GM12873 (cell line): ENCODE measurements around the gene MED9.

Source experiments
- TF ChIP-seq, protein P1 (sequence below): IDR thresholded peaks from 2 replicates; pipeline ENCODE4 v1.5.1; 2012; ENCODE audit warnings: low read depth, mild to moderate bottlenecking, moderate library complexity, low read length, control low read depth; ENCODE audit not compliant: insufficient read depth; ENCODE audit errors: missing control alignments

MED9 gene

GRCh38 chr17:17515934-17516930 lies 39.4 kb downstream of the MED9 start:
- TF ChIP-seq, protein P1, sequence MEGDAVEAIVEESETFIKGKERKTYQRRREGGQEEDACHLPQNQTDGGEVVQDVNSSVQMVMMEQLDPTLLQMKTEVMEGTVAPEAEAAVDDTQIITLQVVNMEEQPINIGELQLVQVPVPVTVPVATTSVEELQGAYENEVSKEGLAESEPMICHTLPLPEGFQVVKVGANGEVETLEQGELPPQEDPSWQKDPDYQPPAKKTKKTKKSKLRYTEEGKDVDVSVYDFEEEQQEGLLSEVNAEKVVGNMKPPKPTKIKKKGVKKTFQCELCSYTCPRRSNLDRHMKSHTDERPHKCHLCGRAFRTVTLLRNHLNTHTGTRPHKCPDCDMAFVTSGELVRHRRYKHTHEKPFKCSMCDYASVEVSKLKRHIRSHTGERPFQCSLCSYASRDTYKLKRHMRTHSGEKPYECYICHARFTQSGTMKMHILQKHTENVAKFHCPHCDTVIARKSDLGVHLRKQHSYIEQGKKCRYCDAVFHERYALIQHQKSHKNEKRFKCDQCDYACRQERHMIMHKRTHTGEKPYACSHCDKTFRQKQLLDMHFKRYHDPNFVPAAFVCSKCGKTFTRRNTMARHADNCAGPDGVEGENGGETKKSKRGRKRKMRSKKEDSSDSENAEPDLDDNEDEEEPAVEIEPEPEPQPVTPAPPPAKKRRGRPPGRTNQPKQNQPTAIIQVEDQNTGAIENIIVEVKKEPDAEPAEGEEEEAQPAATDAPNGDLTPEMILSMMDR = no peak

DNA sequence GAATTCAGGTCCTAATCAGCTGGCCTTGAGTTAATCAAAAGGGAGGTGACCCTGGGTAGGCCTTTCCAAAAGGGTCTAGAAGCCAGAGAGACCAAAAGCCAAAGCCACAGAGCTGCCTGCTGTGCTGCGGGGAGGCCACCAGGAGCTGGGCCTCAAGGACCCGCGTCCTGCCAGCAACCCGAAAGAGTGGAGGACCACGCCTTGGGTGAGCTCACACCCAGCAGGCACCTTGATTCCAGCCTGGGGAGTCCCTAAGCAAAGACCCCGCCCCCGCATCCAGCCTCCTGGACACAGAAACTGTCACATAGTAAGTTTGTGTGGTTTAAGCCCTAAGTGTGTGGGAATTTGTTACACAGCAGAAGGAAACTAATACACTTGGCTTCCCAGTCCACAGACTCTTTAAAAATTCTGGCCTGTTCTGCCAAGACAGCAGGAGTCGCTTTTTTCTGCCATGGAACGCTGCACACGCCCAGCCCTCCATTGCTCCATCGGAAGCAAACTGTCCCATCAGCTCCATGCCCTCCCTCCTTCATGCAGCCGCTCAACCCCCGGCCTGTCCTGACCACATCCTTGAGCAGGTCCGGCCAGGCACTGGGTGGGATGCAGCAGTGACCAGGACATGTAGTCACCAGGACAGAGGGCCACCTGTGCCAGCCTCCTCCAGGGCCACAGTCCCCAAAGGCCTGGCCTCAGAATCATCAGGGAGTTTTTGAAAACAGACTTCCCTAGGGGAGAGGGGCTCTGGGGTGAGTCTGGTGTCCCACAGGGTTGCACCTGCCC lies 40.3 kb downstream of the MED9 start:
- TF ChIP-seq, protein P1 = no peak

DNA sequence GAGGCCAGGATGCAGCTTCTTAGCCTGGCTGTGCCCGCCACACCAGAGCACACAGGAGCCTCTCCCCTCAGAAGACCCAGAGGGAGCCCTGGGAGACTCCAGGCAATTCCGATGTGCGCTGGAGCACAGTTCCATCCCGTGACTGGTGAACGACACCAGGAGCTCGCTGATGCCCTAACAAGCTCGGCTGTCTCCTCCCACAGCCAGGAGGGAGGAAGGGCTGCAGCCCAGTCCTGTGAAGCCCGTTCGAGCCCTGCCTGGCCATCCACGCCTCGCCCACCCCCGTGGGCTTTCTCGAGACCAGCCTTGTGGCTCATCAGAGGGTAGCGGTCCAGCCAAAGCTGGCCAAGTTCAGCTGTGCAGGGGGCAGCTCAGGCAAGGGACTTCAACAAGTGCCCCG lies 41.2 kb downstream of the MED9 start:
- TF ChIP-seq, protein P1 = no peak

DNA sequence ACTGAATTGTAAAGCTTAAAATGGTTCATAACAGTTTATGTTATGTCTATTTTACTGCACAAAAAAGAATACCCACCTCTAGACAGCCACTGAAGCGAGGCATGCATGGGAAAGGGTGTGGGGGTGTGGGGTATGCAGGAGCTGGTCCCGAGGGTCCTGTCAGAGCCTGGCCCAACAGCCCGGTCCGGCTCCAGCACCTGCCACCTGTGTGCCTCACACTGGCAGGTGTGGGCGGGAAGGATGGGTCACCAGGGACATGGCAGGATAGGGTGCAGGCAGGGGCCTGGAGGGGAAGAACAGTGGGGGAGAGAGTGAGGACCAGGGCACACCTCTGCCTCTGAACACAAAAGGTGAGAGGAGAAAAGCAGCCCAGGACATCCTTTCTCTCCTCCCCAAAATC lies 42.2 kb downstream of the MED9 start:
- TF ChIP-seq, protein P1 = no peak

DNA sequence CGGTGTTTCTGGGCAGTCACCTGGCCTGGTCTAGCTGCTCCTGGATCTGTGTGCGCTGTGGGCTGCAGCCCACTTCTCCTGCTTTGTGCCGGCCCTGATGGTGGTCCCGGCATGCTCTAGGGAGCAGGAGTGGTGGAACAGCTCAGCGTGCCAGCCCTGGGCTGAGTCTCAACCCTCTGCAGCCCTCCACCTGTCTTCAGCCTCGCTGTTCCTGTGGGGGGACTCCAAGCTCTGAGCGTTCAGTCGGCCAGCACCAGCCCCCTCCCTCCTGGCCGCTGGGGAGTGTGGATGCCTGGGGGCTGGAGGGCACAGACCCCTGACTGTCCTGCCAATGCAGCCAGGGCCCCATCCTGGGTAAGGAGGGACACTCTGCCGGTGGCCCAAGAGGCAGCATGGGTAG lies 43.1 kb downstream of the MED9 start:
- TF ChIP-seq, protein P1 = no peak

DNA sequence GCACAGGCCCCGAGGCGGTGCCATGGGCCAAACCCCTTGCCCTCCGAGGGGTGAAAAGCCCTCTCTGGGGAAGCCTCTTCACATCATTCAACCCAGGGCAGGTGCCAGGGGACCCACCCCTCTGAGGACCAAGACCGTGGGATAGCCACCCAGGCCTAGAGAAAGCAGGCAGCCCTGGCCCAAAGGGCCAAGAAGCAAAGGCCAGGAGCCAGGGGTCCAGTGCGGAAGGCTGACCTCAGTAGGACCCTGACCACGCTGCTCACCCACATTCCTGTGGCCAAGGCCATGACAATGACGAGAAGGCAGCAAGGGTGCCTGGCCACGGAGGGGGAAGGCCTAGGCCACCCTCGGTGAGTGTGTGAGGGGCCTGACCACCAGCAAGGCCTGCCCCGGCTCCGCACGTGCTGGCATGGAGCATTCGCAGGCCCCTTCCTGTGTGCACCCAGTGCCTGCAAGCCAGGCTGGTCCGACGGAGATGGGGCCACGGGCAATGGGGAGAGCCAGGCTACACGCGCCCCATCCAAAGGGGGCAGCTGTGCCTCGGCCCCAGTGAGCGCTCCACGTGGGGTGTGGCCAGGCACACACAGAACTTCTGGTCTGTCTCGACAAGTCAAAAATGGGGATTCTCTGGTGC lies 43.9 kb downstream of the MED9 start:
- TF ChIP-seq, protein P1 = no peak
